HepG2 (cell line): ENCODE data around the gene CST3. TPM values are rescaled to one million over a fixed set of nuclear protein-coding genes. Genes with fewer than 3 reads are reported as not detected.

Experiments used
- AHDC1 ChIP-seq: sonication (generic); formaldehyde crosslinking; IDR thresholded peaks from 2 replicates; pipeline ENCODE4 v1.5.1; 2020; ENCODE audit warnings: mild to moderate bottlenecking, missing genetic modification reagents, borderline replicate concordance
- ARID3A ChIP-seq: IDR thresholded peaks from 2 replicates; pipeline ENCODE4 v1.6.1; 2012; ENCODE audit warnings: low read depth, low read length, improper control_type of control experiment
- BORCS8-MEF2B ChIP-seq: sonication (generic); formaldehyde crosslinking; IDR thresholded peaks from 2 replicates; pipeline ENCODE4 v1.8.0; 2022; ENCODE audit warnings: mild to moderate bottlenecking, missing genetic modification reagents
- ETS1 ChIP-seq: sonication (generic); formaldehyde crosslinking; IDR thresholded peaks from 2 replicates; pipeline ENCODE4 v1.4.0; 2020; ENCODE audit warnings: missing genetic modification reagents
- HMGA1 ChIP-seq: sonication (generic); formaldehyde crosslinking; conservative IDR thresholded peaks from 2 replicates; pipeline ENCODE4 v1.4.0; 2020; ENCODE audit warnings: missing genetic modification reagents
- KDM1A ChIP-seq: IDR thresholded peaks from 2 replicates; pipeline ENCODE4 v1.6.1; 2016; ENCODE audit warnings: missing compliant biosample characterization
- TBL1XR1 ChIP-seq: fragments of 150-350 bp; IDR thresholded peaks from 2 replicates; pipeline ENCODE4 v1.6.1; 2014; ENCODE audit warnings: borderline replicate concordance, low read length; ENCODE audit not compliant: partially characterized antibody
- TBP ChIP-seq: sonication (generic); formaldehyde crosslinking; IDR thresholded peaks from 2 replicates; pipeline ENCODE4 v1.5.0; 2020; ENCODE audit warnings: missing genetic modification reagents
- ZC3H13 ChIP-seq: sonication (generic); formaldehyde crosslinking; IDR thresholded peaks from 2 replicates; pipeline ENCODE4 v1.8.1; 2023; ENCODE audit warnings: mild to moderate bottlenecking, missing genetic modification reagents, moderate library complexity
- ZFX ChIP-seq: sonication (generic); formaldehyde crosslinking; IDR thresholded peaks from 2 replicates; pipeline ENCODE4 v1.4.0; 2020; ENCODE audit warnings: mild to moderate bottlenecking, low read depth, missing genetic modification reagents, moderate library complexity
- ZIK1 ChIP-seq: sonication (generic); formaldehyde crosslinking; IDR thresholded peaks from 2 replicates; pipeline ENCODE4 v1.5.0; 2020; ENCODE audit warnings: mild to moderate bottlenecking, low read depth, missing genetic modification reagents, borderline replicate concordance
- ZNF292 ChIP-seq: sonication (generic); formaldehyde crosslinking; IDR thresholded peaks from 2 replicates; pipeline ENCODE4 v1.8.1; 2022; ENCODE audit warnings: mild to moderate bottlenecking, low read depth, missing genetic modification reagents, borderline replicate concordance
- ZNF530 ChIP-seq: sonication (generic); formaldehyde crosslinking; IDR thresholded peaks from 2 replicates; pipeline ENCODE4 v1.5.0; 2020; ENCODE audit warnings: low read depth, mild to moderate bottlenecking, missing genetic modification reagents
- ZNF563 ChIP-seq: sonication (generic); formaldehyde crosslinking; IDR thresholded peaks from 2 replicates; pipeline ENCODE4 v1.8.0; 2022; ENCODE audit warnings: mild to moderate bottlenecking, moderate library complexity, missing genetic modification reagents
- ZNF619 ChIP-seq: sonication (generic); formaldehyde crosslinking; IDR thresholded peaks from 2 replicates; pipeline ENCODE4 v1.4.0; 2020; ENCODE audit warnings: mild to moderate bottlenecking, missing genetic modification reagents
- ZNF703 ChIP-seq: sonication (generic); formaldehyde crosslinking; IDR thresholded peaks from 2 replicates; pipeline ENCODE4 v1.5.1; 2020; ENCODE audit warnings: missing genetic modification reagents, mild to moderate bottlenecking, moderate library complexity, borderline replicate concordance
- ZNF772 ChIP-seq: sonication (generic); formaldehyde crosslinking; IDR thresholded peaks from 2 replicates; pipeline ENCODE4 v1.5.0; 2020; ENCODE audit warnings: mild to moderate bottlenecking, missing genetic modification reagents
- ZNF878 ChIP-seq: sonication (generic); formaldehyde crosslinking; IDR thresholded peaks from 2 replicates; pipeline ENCODE4 v1.8.1; 2023; ENCODE audit warnings: mild to moderate bottlenecking, missing genetic modification reagents, moderate library complexity
- ZNF879 ChIP-seq: sonication (generic); formaldehyde crosslinking; IDR thresholded peaks from 2 replicates; pipeline ENCODE4 v1.8.1; 2023; ENCODE audit warnings: missing genetic modification reagents
- polyA plus RNA-seq, 8 experiments: library from polyadenylated mRNA; depleted of rRNA in 3 of 8; stranded (reverse) in 7 of 8; unstranded in 1 of 8; fragments of >200 nt; fragmentation: Illumina TruSeq in 4 of 8; extraction: Trizol in 4 of 8; gene quantifications; 2 replicates each; pipeline versions ENCODE4 v1.2.1 to v1.2.3, GENCODE V29; 2011 to 2016; ENCODE audit warnings: low read depth in 4 of 8, missing spikeins in 1 of 8, mixed read lengths in 1 of 8; ENCODE audit not compliant: insufficient read depth in 1 of 8
- total RNA-seq, 5 experiments: library from RNA; depleted of rRNA; stranded (reverse); fragments of >200 nt; fragmentation: Illumina TruSeq; extraction: Trizol; gene quantifications; 2 replicates each; pipeline ENCODE4 v1.2.3, GENCODE V29; 2016; ENCODE audit warnings: low read depth in 1 of 5

The CST3 gene
- total and polyA plus RNA-seq, 2 of the 13 experiments (the other 11 are each of a cell fraction or from before 2014, with no cell fraction given), result 690 to 1,005 TPM

GRCh38 chr20:23629542-23630391 lies 8.0 kb downstream of the CST3 start (continued):
- TF ChIP-seq AHDC1 (CRISPR knock-in tag) (peak; percentile 57; the same call in 1 of the 2 replicates), ZNF879 (peak; percentile 68; the same call in 1 of the 2 replicates), ZNF619 (peak; percentile 53; the same call in 1 of the 2 replicates), BORCS8-MEF2B (CRISPR knock-in tag) (peak; percentile 58; the same call in 1 of the 2 replicates), ZNF292 (CRISPR knock-in tag) (0 out of 2 replicates have a peak, but pooled peaks have one; percentile 35), TBP (CRISPR knock-in tag) (no peak), ZNF772 (peak; percentile 67; the same call in 1 of the 2 replicates), ZNF563 (CRISPR knock-in tag) (peak; percentile 65; the same call in 1 of the 2 replicates), ZC3H13 (CRISPR knock-in tag) (0 out of 2 replicates have a peak, but pooled peaks have one; percentile 7), ZNF703 (CRISPR knock-in tag) (0 out of 2 replicates have a peak, but pooled peaks have one; percentile 42), KDM1A (CRISPR knock-in tag) (peak; percentile 9; the same call in 1 of the 2 replicates), ZIK1 (CRISPR knock-in tag) (peak; percentile 64; the same call in 1 of the 2 replicates), HMGA1 (CRISPR knock-in tag) (no peak), ARID3A (0 out of 2 replicates have a peak, but pooled peaks have one; percentile 2), TBL1XR1 (peak; percentile 16), ZNF530 (CRISPR knock-in tag) (0 out of 2 replicates have a peak, but pooled peaks have one; percentile 61), ETS1 (CRISPR knock-in tag) (no peak), ZNF878 (CRISPR knock-in tag) (0 out of 2 replicates have a peak, but pooled peaks have one; percentile 33), ZFX (CRISPR knock-in tag) (0 out of 2 replicates have a peak, but pooled peaks have one; percentile 10)
